GM21515 (cell line): Measurements from ENCODE around the gene ADGRD1.
"Not testable (repeated sequence)": the region's sequence is repeated elsewhere in the genome, so short reads cannot be mapped to it uniquely, and the experiment has no call there.

Experiments used
- ATAC-seq: cut with Tn5 transposase; IDR thresholded peaks from one replicate; pipeline ENCODE4 v1.9.1; 2021; ENCODE audit not compliant: unreplicated experiment

The ADGRD1 gene

GRCh38 chr12:130983328-130984017 is 29.8 kb downstream of the ADGRD1 start:
- no peak for ATAC-seq

GRCh38 chr12:130984183-130985058 is 30.7 kb downstream of the ADGRD1 start:
- ATAC-seq: no peak

DNA sequence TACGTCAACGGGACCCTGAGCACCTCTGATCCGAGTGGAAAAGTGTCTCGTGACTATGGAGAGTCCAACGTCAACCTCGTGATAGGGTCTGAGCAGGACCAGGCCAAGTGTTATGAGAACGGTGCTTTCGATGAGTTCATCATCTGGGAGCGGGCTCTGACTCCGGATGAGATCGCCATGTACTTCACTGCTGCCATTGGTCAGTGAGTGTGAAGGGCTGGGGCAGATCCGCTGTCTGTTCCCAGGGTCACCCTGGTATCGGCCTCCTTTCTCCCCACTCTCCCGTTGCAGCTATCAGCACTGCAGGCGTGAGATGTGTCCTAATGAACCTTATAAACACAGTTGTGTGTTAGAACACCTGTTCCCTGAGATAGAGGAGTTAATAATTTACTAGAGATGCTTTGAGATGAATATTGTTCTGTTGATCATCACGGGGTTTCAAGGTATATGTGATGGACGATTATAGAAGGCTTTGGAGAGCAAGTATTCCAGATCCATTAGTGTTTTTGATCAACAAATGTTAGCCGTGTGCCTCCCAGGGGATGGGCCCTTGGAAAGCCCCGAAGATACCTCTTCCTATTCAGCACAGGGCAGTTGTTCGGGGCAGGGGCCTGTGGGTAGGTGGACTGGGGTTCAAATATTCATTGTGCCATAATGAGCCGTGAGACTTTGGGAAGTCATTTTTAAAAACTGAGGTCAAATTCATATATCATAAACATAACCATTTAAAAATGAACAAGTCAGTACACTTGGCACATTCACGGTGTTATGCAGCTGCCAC is 33.6 kb downstream of the ADGRD1 start:
- ATAC-seq: no peak

DNA sequence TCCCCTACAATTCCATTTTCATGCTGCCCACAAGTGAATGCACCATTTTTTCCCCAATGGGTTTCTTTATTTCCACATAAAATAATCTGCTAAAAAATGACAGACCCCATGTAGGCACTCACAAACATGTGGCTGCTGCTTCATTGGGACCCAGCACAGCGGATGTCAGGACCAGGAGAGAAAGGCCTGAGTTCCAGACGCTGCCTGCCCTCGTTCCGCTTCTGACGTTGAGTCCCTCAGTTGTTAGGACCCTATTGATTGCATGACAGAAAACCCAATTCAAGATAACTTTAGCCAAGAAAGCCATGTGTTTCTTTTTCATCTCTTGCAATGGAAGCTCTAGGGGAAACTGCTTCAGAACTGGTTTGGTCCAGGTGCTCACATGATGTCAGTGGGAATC is 34.6 kb downstream of the ADGRD1 start:
- ATAC-seq: no peak

GRCh38 chr12:130988751-130989150 is 35.0 kb downstream of the ADGRD1 start:
- no peak for ATAC-seq

DNA sequence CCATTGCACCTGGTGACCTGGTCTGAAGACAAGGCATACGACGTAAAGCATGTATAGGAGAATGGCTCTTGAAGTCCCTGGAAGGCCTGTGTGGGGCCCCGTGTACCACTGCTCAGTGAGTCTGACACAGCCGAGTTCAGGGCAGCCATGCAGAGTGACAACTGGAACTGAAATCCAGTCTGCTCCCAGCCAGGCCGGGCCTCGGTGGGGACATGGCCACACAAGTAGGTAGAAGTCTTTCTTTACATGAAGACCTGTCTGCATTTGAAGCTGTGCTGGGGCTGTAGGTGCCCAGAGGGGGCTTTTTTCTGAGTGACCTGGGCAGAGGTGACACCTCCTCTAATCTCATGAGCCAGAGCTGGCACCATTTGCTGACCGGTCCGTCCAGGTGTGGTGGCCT is 35.7 kb downstream of the ADGRD1 start:
- ATAC-seq: no peak

DNA sequence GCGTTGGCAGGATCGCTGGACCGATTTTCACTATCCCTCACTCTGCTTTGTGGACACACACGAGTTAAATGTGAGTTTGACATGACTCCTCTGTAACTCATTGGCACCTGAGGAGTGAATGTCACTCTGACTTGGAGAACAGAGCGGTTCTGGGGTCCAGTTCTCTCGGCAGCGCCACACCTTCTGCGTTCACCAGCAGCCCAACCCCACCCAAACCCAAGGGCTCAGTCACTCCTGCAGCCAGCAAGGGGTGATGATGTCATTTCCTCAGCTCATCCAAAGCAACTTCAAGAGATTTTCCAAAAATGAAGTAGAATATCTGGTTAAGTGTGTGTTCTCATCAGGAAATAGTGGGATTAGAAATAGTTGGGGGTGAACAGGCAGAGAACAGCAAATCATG is 36.3 kb downstream of the ADGRD1 start:
- no peak for ATAC-seq

- no peak for ATAC-seq
Observed at GRCh38 chr12:130992448-130992847, 38.7 kb downstream of the ADGRD1 start.

DNA sequence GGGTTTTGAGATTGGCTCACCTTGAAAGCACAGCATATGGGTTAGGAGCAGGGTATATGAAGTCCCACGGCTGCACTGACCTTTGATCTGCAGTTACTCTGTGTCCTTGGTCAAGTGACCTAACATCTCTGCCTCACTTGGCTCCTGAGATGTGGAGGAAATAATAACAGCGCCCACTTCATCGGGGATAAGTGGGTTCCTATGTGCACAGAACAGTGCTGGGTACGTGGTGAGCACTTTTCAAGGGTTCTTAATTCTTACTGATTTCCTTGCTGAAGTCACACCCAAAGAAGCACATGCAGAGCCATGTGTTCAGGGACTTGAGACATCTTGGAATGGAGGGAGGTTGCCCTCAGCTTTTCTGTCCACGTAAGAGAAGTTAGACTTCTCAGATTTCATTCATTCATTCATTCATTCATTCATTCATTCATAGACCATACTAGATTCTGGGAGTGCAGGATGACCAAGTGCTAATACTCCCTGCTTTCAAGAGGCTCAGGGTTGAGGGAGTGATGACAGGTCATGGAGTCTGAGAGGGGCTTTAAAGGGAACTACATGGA is 39.4 kb downstream of the ADGRD1 start:
- ATAC-seq: no peak

GRCh38 chr12:130993759-130994670 is 40.3 kb downstream of the ADGRD1 start:
- no peak for ATAC-seq

DNA sequence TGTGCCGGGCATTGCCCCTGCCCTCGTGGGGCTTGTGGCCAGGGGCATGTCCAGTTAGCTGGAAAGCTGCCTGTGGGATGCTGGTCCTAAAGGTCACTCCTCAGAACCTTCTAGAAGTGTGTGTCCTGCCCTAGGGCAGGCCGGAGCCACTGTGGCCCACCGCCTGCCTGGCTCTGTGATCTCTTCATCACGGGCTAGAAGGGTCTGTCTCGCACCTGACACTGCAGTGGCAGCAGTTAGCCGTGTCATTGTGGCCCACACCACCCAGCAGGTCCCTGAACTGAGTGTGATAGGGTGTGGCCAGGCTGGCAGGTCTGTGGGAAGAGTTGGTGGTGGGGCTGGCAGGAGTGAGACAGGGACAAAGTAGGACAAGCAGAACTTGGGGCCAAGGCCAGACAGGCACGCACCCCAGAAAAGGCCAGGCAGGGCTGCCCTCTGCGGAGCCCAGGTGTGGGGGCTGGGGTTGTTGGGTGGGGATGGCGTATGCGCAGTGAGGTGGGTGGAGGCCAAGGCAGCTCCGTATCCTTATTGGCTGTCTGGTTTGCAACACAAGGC is 41.2 kb downstream of the ADGRD1 start:
- ATAC-seq: no peak

GRCh38 chr12:130995386-130995969 is 41.8 kb downstream of the ADGRD1 start:
- not testable (repeated sequence) for ATAC-seq

DNA sequence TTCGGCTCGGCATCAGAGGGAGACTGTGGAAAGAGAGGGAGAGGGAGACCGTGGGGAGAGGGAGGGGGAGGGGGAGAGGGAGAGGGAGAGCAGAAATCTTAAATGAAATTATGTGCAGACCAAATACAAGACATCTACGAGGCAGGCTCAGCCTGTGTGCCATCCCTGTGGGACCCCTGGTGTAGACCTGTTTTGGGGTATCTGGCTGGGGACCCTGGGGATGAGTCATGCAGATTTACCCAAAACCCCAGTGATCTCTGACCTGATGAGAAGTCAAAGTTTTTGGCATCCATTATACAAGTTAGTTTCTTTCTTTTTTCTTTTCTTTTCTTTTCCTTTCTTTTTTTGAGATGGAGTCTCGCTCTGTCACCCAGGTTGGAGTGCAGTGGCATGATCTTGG is 44.4 kb downstream of the ADGRD1 start:
- no peak for ATAC-seq

- no peak for ATAC-seq
Observed at GRCh38 chr12:131000000-131000486, 46.3 kb downstream of the ADGRD1 start.

DNA sequence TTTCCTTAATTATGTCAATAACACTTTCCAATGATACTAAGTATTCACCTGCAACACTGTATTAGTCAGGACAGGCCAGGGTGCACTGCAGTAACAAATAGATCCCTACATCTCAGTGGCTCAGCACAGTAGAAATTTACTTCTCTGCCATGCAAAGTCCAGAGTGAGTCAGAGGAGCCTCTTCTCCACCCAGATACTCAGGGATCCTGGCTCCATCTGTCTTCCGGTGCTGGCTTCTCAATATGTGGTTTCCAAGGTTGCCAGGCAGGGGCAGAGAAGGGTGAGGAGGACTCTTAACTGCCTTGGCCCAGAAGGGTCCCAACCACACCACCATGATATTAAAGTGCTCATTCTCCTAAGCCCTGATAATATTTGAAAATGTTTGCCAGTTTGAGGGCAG is 47.8 kb downstream of the ADGRD1 start:
- no peak for ATAC-seq

- ATAC-seq: peak; percentile 80
Observed at GRCh38 chr12:131002216-131002631, 48.5 kb downstream of the ADGRD1 start.

- no peak for ATAC-seq
Observed at GRCh38 chr12:131003036-131003715, 49.5 kb downstream of the ADGRD1 start.

DNA sequence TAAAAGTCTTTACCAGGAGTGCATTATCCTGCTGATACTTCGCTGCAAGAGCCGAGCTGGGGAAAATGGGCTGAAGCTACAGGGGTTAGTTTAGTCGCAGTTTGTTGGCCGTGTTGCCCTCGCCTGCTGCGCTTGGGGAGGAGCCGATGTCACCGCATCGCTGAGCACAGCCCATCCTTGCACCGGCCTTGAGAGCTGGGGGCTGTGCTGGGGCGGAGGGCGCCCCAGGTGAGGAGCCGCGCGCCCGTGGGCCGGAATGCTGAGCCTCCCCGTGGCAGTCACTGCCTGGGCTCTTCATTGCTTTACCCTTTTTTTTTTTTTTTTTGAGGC is 50.0 kb downstream of the ADGRD1 start:
- ATAC-seq: no peak

DNA sequence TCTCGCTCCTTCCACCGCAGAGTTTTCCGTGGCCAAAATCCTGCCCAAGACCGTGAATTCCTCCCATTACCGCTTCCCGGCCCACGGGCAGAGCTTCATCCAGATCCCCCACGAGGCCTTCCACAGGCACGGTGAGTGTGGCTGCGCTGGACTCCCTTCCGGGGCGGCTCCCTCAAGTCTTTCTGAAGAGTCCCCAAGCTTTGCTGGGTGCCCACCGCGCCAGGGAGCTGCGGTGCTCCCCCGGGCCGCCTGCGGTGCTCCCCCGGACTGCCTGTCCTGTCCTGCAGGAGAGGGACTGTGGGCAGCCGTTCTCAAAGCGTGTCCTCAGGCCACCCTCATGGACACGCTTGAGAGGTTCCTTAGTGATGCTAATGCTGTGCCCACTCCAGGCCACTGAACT is 50.5 kb downstream of the ADGRD1 start:
- no peak for ATAC-seq
